Fibroblast of the aortic adventitia (primary cell): Measurements from ENCODE around the gene GAL3ST3. TPM values are rescaled to one million over a fixed set of nuclear protein-coding genes. Genes with fewer than 3 reads are reported as not detected.
"Not testable (repeated sequence)": the region's sequence is repeated elsewhere in the genome, so short reads cannot be mapped to it uniquely, and the experiment has no call there.

ENCODE experiments used
- DNase-seq: peaks from one replicate; pipeline ENCODE4 v3.0.0-alpha.2; 2010; ENCODE audit warnings: low read depth
- H3K4me3 ChIP-seq: 2 replicates; pipeline ENCODE4 v1.5.1; 2011; ENCODE audit warnings: low read depth, mild to moderate bottlenecking, control low read depth, low read length, moderate library complexity
- CTCF ChIP-seq: IDR thresholded peaks from 2 replicates; pipeline ENCODE4 v1.5.1; 2011; ENCODE audit warnings: mild to moderate bottlenecking, low read length, control low read depth, inconsistent platforms; ENCODE audit not compliant: insufficient read depth
- total RNA-seq: library from RNA; depleted of rRNA; stranded (reverse); fragments of >200 nt; gene quantifications from 2 replicates; pipeline ENCODE4 v1.2.3, GENCODE V29; 2012; ENCODE audit warnings: low replicate concordance

Gene GAL3ST3
- total RNA-seq, 1 donor = not detected

DNA sequence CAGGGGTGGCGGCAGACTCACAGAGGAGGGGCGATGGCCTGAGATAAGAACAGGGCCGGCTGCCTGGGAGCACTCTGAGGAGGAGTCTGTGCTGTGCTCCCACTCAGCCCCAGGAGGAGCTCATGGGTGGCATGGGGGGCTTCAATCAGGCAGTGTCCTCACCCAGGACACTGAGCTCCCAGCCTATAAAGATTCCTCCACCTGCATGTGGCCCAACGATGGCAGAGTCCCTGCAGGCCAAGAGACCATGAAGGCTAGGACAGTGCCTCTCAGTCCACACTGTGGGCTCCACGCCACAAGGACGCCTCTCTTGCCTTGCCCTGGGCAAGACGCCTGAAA lies 35.2 kb downstream of the GAL3ST3 start:
- no peak for DNase-seq
- no peak for TF ChIP-seq CTCF
- no peak overlapping the region for H3K4me3 ChIP-seq

DNA sequence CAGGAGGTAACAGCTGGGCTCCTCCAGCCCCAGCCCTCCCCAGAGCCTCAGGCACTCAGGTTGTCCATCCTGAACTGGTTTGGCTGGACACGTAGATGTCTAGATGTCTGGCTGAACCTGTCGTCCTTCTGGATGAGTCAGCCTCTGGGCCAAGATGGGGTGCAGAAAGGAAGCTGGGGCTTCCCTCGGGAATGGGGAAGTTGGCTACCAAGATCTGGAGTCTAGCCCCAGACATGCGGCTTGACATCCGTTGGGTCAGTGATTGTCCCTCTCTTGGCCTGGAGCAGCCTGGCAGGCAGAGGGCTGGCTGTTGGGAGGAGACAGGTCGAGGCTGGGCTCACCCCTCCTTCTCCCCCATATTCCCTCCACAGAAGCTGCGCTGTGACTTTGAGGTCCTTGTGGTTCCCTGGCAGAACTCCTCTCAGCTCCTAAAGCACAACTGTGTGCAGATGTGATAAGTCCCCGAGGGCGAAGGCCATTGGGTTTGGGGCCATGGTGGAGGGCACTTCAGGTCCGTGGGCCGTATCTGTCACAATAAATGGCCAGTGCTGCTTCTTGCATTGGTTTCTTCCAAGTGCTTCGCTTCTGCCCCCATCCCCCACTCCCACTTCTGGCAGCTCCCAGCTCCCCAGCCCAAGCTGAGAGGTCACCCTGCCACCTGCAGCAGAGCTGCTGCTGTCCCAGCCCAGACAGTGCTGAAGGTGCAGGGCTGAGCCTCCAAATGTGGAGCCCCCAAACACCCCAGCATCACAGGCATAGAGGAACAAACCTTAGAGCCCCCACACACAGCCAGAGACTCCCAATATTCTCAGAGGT lies 35.8 kb downstream of the GAL3ST3 start:
- no peak overlapping the region for H3K4me3 ChIP-seq
- TF ChIP-seq CTCF = no peak
- DNase-seq = no peak

GRCh38 chr11:66012371-66012945 lies 36.5 kb downstream of the GAL3ST3 start:
- DNase-seq = no peak
- TF ChIP-seq CTCF = no peak
- no peak overlapping the region for H3K4me3 ChIP-seq

DNA sequence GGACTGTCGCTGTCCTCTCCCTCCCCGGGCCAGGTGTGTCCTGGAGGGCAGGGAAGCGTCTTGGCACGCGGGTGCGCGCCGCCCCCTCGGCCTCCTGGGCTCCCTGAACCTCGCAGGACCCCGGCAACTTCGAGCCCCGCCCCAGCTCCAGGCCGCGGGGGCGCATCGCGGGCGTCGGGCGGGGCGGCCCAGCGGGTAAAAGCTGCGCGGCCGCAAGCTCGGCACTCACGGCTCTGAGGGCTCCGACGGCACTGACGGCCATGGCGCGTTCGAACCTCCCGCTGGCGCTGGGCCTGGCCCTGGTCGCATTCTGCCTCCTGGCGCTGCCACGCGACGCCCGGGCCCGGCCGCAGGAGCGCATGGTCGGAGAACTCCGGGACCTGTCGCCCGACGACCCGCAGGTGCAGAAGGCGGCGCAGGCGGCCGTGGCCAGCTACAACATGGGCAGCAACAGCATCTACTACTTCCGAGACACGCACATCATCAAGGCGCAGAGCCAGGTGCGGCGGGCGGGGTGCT lies 37.1 kb downstream of the GAL3ST3 start, which contains the start of gene CST6:
Gene CST6 (plus strand): TSS at position 224 of the 519 bp plus-strand sequence. CDS start 37 bp downstream, at position 261.
- no peak within 1 kb of the TSS for H3K4me3 ChIP-seq

DNA sequence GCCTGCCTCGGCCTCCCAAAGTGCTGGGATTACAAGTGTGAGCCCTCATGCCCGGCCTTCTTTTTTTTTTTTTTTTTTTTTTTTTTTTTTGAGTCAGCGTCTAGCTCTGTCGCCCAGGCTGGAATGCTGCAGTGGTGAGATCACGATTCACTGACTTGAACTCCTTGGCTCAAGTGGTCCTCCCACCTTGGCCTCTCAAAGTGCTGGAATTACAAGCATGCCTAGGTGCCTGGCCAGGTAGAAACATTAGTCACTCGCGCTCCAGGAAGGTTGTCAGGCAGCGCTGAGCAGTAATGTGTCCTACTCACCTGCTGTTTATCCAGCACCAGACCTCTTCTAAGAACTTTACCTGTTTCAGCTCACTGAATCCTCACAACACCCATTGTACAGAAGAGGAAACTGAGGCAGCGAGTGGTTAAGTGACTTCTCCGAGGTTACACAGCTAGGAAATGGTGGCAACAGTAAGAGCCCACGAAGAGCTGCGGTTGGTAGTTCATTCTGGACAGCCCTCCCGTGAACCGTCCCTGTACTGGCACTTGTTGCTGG lies 37.6 kb downstream of the GAL3ST3 start:
- TF ChIP-seq CTCF = no peak
- H3K4me3 ChIP-seq = no peak overlapping the region
- peak; percentile 55 for DNase-seq

More for the DNA sequence above, 37.1 kb downstream of the GAL3ST3 start, which contains the start of gene CST6:
- no peak for DNase-seq
- TF ChIP-seq CTCF = no peak

DNA sequence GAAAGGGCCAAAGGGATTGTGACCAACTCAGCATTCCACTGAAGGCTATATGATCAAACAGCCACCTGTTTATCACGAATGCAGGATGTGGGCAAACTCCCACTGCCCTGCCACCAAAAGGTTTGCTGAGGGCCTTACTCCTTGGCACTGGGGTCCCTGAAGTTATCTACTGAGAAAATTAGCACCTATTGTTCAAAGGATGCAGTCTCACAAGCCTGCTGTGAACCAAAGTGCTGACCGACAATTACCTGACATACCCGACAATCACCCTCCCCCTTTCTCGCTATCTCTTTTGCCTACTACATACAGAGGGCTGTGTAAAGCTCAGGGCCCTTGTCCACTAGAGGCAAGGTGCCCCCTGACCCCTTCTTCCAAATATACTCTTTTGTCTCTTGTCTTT lies 38.9 kb downstream of the GAL3ST3 start:
- DNase-seq, H3K4me3 ChIP-seq: not testable (repeated sequence)

DNA sequence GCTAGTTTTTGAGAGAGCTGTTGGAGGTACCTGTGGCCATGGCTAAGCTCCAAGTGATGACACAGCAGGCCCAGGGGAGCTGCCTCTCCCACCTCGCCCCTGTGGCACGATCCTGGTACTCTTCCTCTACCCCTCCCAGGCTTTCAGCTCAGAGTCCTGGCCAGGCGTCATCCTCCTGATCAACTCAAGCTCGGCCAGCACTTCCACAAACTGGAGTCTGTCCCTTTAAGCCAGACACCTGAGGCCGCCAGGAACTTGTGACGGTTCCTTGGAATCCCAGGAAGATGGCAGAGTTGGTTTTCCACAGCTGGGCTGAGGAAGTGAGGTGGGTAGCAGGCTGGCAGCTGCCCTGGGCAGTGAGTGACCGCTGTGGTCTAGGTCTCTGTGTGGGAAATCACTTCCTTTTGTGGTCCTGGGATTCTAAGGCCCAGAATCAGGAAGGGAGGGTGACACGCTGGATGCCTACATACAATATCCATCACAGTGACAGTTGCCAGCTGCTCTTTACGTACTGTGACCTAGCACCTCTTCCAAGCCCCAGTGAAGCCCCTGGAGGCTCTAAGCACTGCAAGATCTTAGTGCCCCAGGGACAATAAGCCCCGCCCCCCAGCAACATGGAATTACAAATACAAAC lies 40.4 kb downstream of the GAL3ST3 start:
- DNase-seq = no peak
- H3K4me3 ChIP-seq = no peak overlapping the region
- TF ChIP-seq CTCF = no peak
